ENCODE results near the gene DDX10. TPM values are rescaled to one million over a fixed set of nuclear protein-coding genes. Genes with fewer than 3 reads are reported as not detected.

The DDX10 gene
- total RNA-seq, 1 experiment from 2014 or later, result 72.2 TPM

GRCh38 chr11:108805030-108805429 lies 140.2 kb downstream of the DDX10 start:
- no TSS peak for BruUV-seq (replicated peaks)
- Histone ChIP-seq H3K9me3 (ENCODE audit: low read depth, low read length, poor library complexity, severe bottlenecking) (no peaks in the 10 kb centered on the region), H3K4me1 (ENCODE audit: insufficient read depth, low read length, poor library complexity, severe bottlenecking) (no peaks in the 10 kb centered on the region), H3K27me3 (replicated peaks; ENCODE audit: insufficient read depth, low read depth, low read length, poor library complexity) (no peaks in the 10 kb centered on the region), H3K27ac (ENCODE audit: low read depth, low read length, poor library complexity, severe bottlenecking) (no peak overlapping the region), H3K36me3 (ENCODE audit: insufficient read depth, low read length, poor library complexity, severe bottlenecking) (no peaks in the 10 kb centered on the region), H3K4me3 (ENCODE audit: low read depth, low read length, poor library complexity, severe bottlenecking) (no peak overlapping the region)
- CTCF ChIA-PET, result no interaction called here
- no peak for TF ChIP-seq CTCF (conservative IDR thresholded peaks at IDR 0.05; ENCODE audit: low read depth, low read length)
- no peak for TF ChIP-seq EZH2 (IDR thresholded peaks at IDR 0.05; ENCODE audit: borderline replicate concordance, low read depth, low read length, poor library complexity, severe bottlenecking)
- DNase-seq (ENCODE audit: low spot score), result no peak
- intact Hi-C loops (cut with micrococcal nuclease; ENCODE audit: unreplicated experiment), result no loop called here
- POLR2A ChIA-PET (ENCODE audit: low non-redundant PET), result no interaction called here

- Histone ChIP-seq H3K27ac (ENCODE audit: low read depth, low read length, poor library complexity, severe bottlenecking) (no peak overlapping the region), H3K36me3 (ENCODE audit: insufficient read depth, low read length, poor library complexity, severe bottlenecking) (no peaks in the 10 kb centered on the region), H3K4me3 (ENCODE audit: low read depth, low read length, poor library complexity, severe bottlenecking) (no peak overlapping the region), H3K4me1 (ENCODE audit: insufficient read depth, low read length, poor library complexity, severe bottlenecking) (no peaks in the 10 kb centered on the region), H3K27me3 (replicated peaks; ENCODE audit: insufficient read depth, low read depth, low read length, poor library complexity) (no peaks in the 10 kb centered on the region), H3K9me3 (ENCODE audit: low read depth, low read length, poor library complexity, severe bottlenecking) (no peaks in the 10 kb centered on the region)
- no peak for TF ChIP-seq CTCF (conservative IDR thresholded peaks at IDR 0.05; ENCODE audit: low read depth, low read length)
- TF ChIP-seq EZH2 (IDR thresholded peaks at IDR 0.05; ENCODE audit: borderline replicate concordance, low read depth, low read length, poor library complexity, severe bottlenecking), result no peak
- no peak for DNase-seq (ENCODE audit: low spot score)
- CTCF ChIA-PET, result no interaction called here
- intact Hi-C loops (cut with micrococcal nuclease; ENCODE audit: unreplicated experiment), result no loop called here
- POLR2A ChIA-PET (ENCODE audit: low non-redundant PET), result no interaction called here
- BruUV-seq (replicated peaks), result no TSS peak
Observed at GRCh38 chr11:108807262-108807661, 142.4 kb downstream of the DDX10 start.

GRCh38 chr11:108813086-108813485 lies 148.2 kb downstream of the DDX10 start:
- Histone ChIP-seq H3K4me3 (ENCODE audit: low read depth, low read length, poor library complexity, severe bottlenecking) (no peak overlapping the region), H3K27ac (ENCODE audit: low read depth, low read length, poor library complexity, severe bottlenecking) (no peak overlapping the region), H3K36me3 (ENCODE audit: insufficient read depth, low read length, poor library complexity, severe bottlenecking) (no peaks in the 10 kb centered on the region), H3K9me3 (ENCODE audit: low read depth, low read length, poor library complexity, severe bottlenecking) (no peaks in the 10 kb centered on the region), H3K4me1 (ENCODE audit: insufficient read depth, low read length, poor library complexity, severe bottlenecking) (no peaks in the 10 kb centered on the region), H3K27me3 (replicated peaks; ENCODE audit: insufficient read depth, low read depth, low read length, poor library complexity) (no peaks in the 10 kb centered on the region)
- DNase-seq (ENCODE audit: low spot score), result no peak
- BruUV-seq (replicated peaks), result no TSS peak
- no peak for TF ChIP-seq EZH2 (IDR thresholded peaks at IDR 0.05; ENCODE audit: borderline replicate concordance, low read depth, low read length, poor library complexity, severe bottlenecking)
- no peak for TF ChIP-seq CTCF (conservative IDR thresholded peaks at IDR 0.05; ENCODE audit: low read depth, low read length)
- ChIA-PET POLR2A (ENCODE audit: low non-redundant PET) (no interaction called here), CTCF (no interaction called here)
- intact Hi-C loops (cut with micrococcal nuclease; ENCODE audit: unreplicated experiment), result no loop called here

Data from A673 (cell line).